ENCODE results near the gene CCDC60.

Gene CCDC60

DNA sequence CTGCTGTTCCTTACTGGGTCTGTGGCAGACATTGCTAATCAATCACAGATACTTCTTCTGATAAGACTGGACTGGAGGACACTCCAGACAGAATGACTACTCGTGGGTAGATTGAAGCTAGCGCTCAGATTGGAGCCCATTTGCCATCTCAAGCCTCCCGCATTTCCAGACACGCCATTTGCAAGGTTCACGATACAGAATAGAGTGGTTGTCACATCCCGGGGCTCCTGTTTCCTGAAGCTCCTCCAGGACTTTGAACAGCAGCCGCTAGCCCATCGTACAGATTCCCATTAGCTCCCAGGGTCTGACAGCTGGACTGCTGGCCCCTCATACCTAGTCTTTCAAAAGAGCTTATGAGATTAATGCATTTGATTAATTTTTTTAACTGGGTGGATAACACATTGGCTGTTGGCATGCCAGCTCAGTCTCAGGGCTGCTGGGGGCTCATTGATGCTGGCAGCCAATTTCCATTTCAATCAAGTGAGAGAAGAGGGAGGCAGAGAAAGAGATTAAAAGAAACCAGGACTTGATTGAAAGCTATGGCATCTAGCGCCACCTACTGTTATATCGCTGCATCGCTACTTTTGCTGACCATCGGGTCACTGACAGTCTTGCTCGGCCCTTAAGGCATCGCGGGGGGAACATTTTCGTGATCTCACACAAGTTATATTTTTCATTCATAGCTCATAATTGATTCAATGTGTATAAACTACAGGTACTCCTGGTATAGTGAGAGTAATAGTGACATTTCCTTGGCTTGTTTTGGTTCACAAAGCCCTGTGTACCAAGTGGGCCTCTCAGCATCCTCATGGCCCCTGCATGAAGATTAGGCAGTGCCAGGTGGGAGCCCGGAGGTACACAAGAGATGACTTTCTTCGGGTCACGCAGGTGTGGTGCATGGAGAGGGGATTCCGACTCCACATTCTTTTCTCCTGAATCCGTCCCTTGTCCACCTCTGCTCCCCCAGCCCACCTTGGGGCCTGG lies 78.6 kb downstream of the CCDC60 start:
- 40% methylated on average over 13 of the region's 21 CpGs for WGBS (ENCODE audit: insufficient coverage)
- ChIA-PET CTCF (interaction anchor here (0.6 to 2.8 kb wide), 23 partner anchors 8 to 1007 kb away, joined by 3 to 14 read pairs (median 3); no protein-coding TSS in a partner anchor), POLR2A (no interaction called here)
- Histone ChIP-seq H3K9me3 (ENCODE audit: control extremely low read depth in 1 of 5, control insufficient read depth in 4 of 5, insufficient read depth in 2 of 5, low read depth in 1 of 5, low read length in 4 of 5) (no peaks in the 10 kb centered on the region), H3K36me3 (ENCODE audit: control insufficient read depth in 4 of 4, insufficient read depth in 4 of 4, low read length in 3 of 4) (no peaks in the 10 kb centered on the region), H3K4me1 (ENCODE audit: control extremely low read depth in 1 of 4, control insufficient read depth in 4 of 4, insufficient read depth in 4 of 4, low read length in 3 of 4) (no peaks in the 10 kb centered on the region), H3K27me3 (replicated peaks in 2 of 5; ENCODE audit: control insufficient read depth in 4 of 5, insufficient read depth in 5 of 5, low read length in 4 of 5) (peaks cover 0 to 24% (median 6%) of the 10 kb centered on the region in 5 experiments), H3K4me3 (ENCODE audit: control insufficient read depth in 1 of 7, extremely low read depth in 1 of 7, insufficient read depth in 4 of 7, low read depth in 2 of 7, low read length in 6 of 7) (no peak overlapping the region), H3K27ac (ENCODE audit: insufficient read depth in 1 of 2, low read depth in 1 of 2, low read length in 2 of 2, poor library complexity in 1 of 2, severe bottlenecking in 2 of 2) (no peak overlapping the region)
- peak; percentile 43 to 69 (median 52) for DNase-seq

DNA sequence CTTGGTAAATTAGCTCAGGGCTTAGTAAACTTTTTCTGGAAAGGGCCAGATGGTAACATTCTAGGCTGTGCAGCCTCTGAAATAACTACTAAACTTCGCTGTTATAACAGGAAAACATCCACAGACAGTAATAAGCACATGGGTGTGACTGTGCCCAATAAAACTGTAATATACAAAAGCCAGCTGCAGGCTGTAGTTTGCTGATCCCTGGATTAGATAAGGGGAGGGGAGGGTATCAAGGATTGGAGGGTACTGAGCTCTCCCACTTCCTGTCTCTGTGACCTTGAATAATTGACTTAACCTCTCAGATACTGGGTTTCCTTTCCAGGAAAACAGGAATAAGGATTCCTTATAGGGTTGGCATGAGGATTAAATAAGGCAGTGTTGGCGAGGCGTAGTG lies 81.2 kb downstream of the CCDC60 start:
- Histone ChIP-seq H3K27ac (ENCODE audit: insufficient read depth in 1 of 2, low read depth in 1 of 2, low read length in 2 of 2, poor library complexity in 1 of 2, severe bottlenecking in 2 of 2) (no peak overlapping the region), H3K9me3 (ENCODE audit: control extremely low read depth in 1 of 5, control insufficient read depth in 4 of 5, insufficient read depth in 2 of 5, low read depth in 1 of 5, low read length in 4 of 5) (no peaks in the 10 kb centered on the region), H3K36me3 (ENCODE audit: control insufficient read depth in 4 of 4, insufficient read depth in 4 of 4, low read length in 3 of 4) (no peaks in the 10 kb centered on the region), H3K4me1 (ENCODE audit: control extremely low read depth in 1 of 4, control insufficient read depth in 4 of 4, insufficient read depth in 4 of 4, low read length in 3 of 4) (no peaks in the 10 kb centered on the region), H3K27me3 (replicated peaks in 2 of 5; ENCODE audit: control insufficient read depth in 4 of 5, insufficient read depth in 5 of 5, low read length in 4 of 5) (peaks cover 0 to 22% (median 3%) of the 10 kb centered on the region in 5 experiments), H3K4me3 (ENCODE audit: control insufficient read depth in 1 of 7, extremely low read depth in 1 of 7, insufficient read depth in 4 of 7, low read depth in 2 of 7, low read length in 6 of 7) (no peak overlapping the region)
- no peak for DNase-seq
- ChIA-PET POLR2A (no interaction called here), CTCF (interaction anchor here (0.9 to 1.7 kb wide), 6 partner anchors 12 to 1011 kb away, joined by 3 to 6 read pairs (median 3); no protein-coding TSS in a partner anchor)
- WGBS (ENCODE audit: insufficient coverage): 86% methylated on average over 2 of the region's 3 CpGs

DNA sequence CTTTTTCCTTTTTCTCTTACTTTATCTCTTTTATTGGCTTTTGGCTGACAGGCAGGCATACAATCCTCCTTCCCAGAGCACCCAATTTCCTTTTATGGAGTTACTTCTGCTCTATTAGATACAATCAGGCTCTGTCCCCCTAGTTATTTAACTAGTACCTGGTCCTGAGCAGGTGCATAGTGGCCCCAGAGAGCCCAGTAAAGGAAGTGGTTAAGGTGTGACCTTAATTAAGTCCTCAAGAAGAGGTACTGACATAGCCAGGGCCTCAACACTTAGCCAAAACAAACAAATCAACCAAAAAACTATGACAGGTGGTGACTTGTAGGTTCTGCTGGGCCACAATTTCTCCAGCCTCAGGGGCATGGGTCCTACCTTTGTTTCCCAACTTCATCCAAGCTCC lies 82.9 kb downstream of the CCDC60 start:
- ChIA-PET POLR2A (no interaction called here), CTCF (no interaction called here)
- Histone ChIP-seq H3K27ac (ENCODE audit: insufficient read depth in 1 of 2, low read depth in 1 of 2, low read length in 2 of 2, poor library complexity in 1 of 2, severe bottlenecking in 2 of 2) (no peak overlapping the region), H3K27me3 (replicated peaks in 2 of 5; ENCODE audit: control insufficient read depth in 4 of 5, insufficient read depth in 5 of 5, low read length in 4 of 5) (peaks cover 0 to 15% (median 0%) of the 10 kb centered on the region in 5 experiments), H3K9me3 (ENCODE audit: control extremely low read depth in 1 of 5, control insufficient read depth in 4 of 5, insufficient read depth in 2 of 5, low read depth in 1 of 5, low read length in 4 of 5) (no peaks in the 10 kb centered on the region), H3K36me3 (ENCODE audit: control insufficient read depth in 4 of 4, insufficient read depth in 4 of 4, low read length in 3 of 4) (no peaks in the 10 kb centered on the region), H3K4me1 (ENCODE audit: control extremely low read depth in 1 of 4, control insufficient read depth in 4 of 4, insufficient read depth in 4 of 4, low read length in 3 of 4) (no peaks in the 10 kb centered on the region), H3K4me3 (ENCODE audit: control insufficient read depth in 1 of 7, extremely low read depth in 1 of 7, insufficient read depth in 4 of 7, low read depth in 2 of 7, low read length in 6 of 7) (no peak overlapping the region)
- no peak for DNase-seq

DNA sequence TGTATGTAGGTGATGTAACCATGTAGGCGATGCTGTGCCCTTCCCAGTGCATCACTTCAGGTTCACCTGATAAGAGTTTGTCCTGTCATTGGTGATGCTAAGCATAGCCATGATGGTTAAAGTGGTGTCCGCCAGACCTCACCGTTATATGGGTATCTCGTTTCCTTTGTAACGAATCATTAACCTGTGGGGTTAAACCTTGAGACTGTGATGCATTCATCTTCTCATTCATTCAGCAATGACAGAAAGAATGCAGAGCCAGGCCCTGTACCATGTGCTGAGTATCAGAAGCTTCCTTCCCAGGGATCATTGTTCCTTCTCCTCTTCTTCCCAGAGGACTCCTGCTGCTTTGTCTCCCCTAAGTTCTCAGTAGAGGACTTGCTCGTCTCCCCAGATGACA lies 84.9 kb downstream of the CCDC60 start:
- H3K4me3 ChIP-seq (ENCODE audit: control insufficient read depth in 1 of 7, extremely low read depth in 1 of 7, insufficient read depth in 4 of 7, low read depth in 2 of 7, low read length in 6 of 7): no peak overlapping the region
- no peaks in the 10 kb centered on the region for H3K9me3 ChIP-seq (ENCODE audit: control extremely low read depth in 1 of 5, control insufficient read depth in 4 of 5, insufficient read depth in 2 of 5, low read depth in 1 of 5, low read length in 4 of 5)
- 90% methylated on average over 6 of the region's 6 CpGs for WGBS (ENCODE audit: insufficient coverage)
- no peak overlapping the region for H3K27ac ChIP-seq (ENCODE audit: insufficient read depth in 1 of 2, low read depth in 1 of 2, low read length in 2 of 2, poor library complexity in 1 of 2, severe bottlenecking in 2 of 2)
- no peaks in the 10 kb centered on the region for H3K36me3 ChIP-seq (ENCODE audit: control insufficient read depth in 4 of 4, insufficient read depth in 4 of 4, low read length in 3 of 4)
- ChIA-PET POLR2A (no interaction called here), CTCF (no interaction called here)
- H3K4me1 ChIP-seq (ENCODE audit: control extremely low read depth in 1 of 4, control insufficient read depth in 4 of 4, insufficient read depth in 4 of 4, low read length in 3 of 4): no peaks in the 10 kb centered on the region
- peaks cover 0 to 18% (median 0%) of the 10 kb centered on the region in 5 experiments for H3K27me3 ChIP-seq (replicated peaks in 2 of 5; ENCODE audit: control insufficient read depth in 4 of 5, insufficient read depth in 5 of 5, low read length in 4 of 5)
- no peak for DNase-seq

DNA sequence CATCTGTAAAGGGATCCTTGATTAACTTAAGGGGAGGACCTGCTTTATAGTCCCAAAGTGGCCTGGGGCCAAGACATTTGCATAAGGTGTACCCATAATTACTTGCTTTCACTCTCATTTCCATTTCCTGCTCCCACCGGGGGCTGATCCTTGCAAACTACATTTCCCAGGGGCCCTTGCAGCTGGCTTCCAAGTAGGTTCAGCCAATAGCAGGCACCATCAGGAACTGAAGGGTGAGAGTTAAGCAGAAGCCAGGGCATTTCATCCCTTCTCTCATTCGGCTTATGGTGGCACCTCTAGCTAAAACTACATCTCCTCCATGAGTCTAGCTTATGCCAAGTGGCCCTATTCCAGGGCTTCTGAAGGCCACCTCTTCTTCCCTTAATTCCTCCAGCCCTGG lies 88.8 kb downstream of the CCDC60 start:
- H3K36me3 ChIP-seq (ENCODE audit: control insufficient read depth in 4 of 4, insufficient read depth in 4 of 4, low read length in 3 of 4): no peaks in the 10 kb centered on the region
- POLR2A ChIA-PET: no interaction called here

DNA sequence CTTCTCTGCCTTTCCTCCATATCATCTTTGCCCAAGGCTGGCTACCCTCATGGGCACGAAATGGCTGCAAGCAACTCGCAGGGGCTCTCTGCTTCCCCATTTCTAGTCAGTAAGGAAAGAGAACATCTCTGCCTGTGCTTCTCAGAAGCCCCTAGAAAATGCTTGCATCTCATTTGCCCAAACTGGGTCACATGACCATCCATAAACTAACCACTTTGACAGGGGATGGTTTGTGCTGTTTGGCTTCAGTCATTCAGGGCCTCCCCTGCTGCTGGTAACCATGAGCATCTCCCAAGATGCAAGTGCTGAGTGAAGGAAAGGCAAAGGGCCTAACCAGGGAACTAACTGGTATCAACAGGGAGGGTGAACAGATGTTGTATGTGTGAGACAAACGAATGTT lies 91.1 kb downstream of the CCDC60 start:
- Histone ChIP-seq H3K4me3 (ENCODE audit: control insufficient read depth in 1 of 7, extremely low read depth in 1 of 7, insufficient read depth in 4 of 7, low read depth in 2 of 7, low read length in 6 of 7) (no peak overlapping the region), H3K4me1 (ENCODE audit: control extremely low read depth in 1 of 4, control insufficient read depth in 4 of 4, insufficient read depth in 4 of 4, low read length in 3 of 4) (no peaks in the 10 kb centered on the region), H3K36me3 (ENCODE audit: control insufficient read depth in 4 of 4, insufficient read depth in 4 of 4, low read length in 3 of 4) (no peaks in the 10 kb centered on the region), H3K9me3 (ENCODE audit: control extremely low read depth in 1 of 5, control insufficient read depth in 4 of 5, insufficient read depth in 2 of 5, low read depth in 1 of 5, low read length in 4 of 5) (no peaks in the 10 kb centered on the region), H3K27ac (ENCODE audit: insufficient read depth in 1 of 2, low read depth in 1 of 2, low read length in 2 of 2, poor library complexity in 1 of 2, severe bottlenecking in 2 of 2) (no peak overlapping the region), H3K27me3 (replicated peaks in 2 of 5; ENCODE audit: control insufficient read depth in 4 of 5, insufficient read depth in 5 of 5, low read length in 4 of 5) (peaks cover 0 to 7% (median 0%) of the 10 kb centered on the region in 5 experiments)
- no CpG with 5 or more reads among the region's 3 CpGs for WGBS (ENCODE audit: insufficient coverage)
- CTCF ChIA-PET: no interaction called here
- no peak for DNase-seq
- POLR2A ChIA-PET: no interaction called here

More for the DNA sequence above, 88.8 kb downstream of the CCDC60 start:
- H3K27me3 ChIP-seq (replicated peaks in 2 of 5; ENCODE audit: control insufficient read depth in 4 of 5, insufficient read depth in 5 of 5, low read length in 4 of 5): peaks cover 0 to 7% (median 0%) of the 10 kb centered on the region in 5 experiments
- CTCF ChIA-PET: interaction anchor here (1.5 to 1.7 kb wide), 2 partner anchors 10 to 20 kb away, joined by 4 to 9 read pairs; no protein-coding TSS in a partner anchor
- H3K4me3 ChIP-seq (ENCODE audit: control insufficient read depth in 1 of 7, extremely low read depth in 1 of 7, insufficient read depth in 4 of 7, low read depth in 2 of 7, low read length in 6 of 7): no peak overlapping the region
- 24% methylated on average over 2 of the region's 2 CpGs for WGBS (ENCODE audit: insufficient coverage)
- H3K4me1 ChIP-seq (ENCODE audit: control extremely low read depth in 1 of 4, control insufficient read depth in 4 of 4, insufficient read depth in 4 of 4, low read length in 3 of 4): no peaks in the 10 kb centered on the region
- H3K27ac ChIP-seq (ENCODE audit: insufficient read depth in 1 of 2, low read depth in 1 of 2, low read length in 2 of 2, poor library complexity in 1 of 2, severe bottlenecking in 2 of 2): no peak overlapping the region
- H3K9me3 ChIP-seq (ENCODE audit: control extremely low read depth in 1 of 5, control insufficient read depth in 4 of 5, insufficient read depth in 2 of 5, low read depth in 1 of 5, low read length in 4 of 5): no peaks in the 10 kb centered on the region
- DNase-seq: peak in 1 of 3 donors; percentile 4

DNA sequence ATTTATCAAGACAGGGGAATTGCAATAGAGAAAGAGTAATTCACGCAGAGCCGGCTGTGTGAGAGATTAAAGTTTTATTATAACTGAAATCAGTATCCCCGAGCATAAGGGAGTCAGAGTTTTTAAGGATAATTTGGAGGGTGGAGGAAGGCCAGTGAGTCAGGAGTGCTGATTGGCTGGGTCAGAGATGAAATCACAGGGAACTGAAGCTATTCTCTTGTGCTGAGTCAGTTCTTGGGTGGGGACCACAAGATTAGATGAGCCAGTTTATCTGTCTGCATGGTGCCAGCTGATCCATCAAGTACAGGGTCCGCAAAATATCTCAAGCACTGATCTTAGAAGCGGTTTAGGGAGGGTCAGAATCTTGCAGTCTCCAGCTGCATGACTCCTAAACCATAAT lies 96.6 kb downstream of the CCDC60 start:
- 96% methylated on average over 4 of the region's 5 CpGs for WGBS (ENCODE audit: insufficient coverage)
- no peak for DNase-seq
- Histone ChIP-seq H3K27ac (ENCODE audit: insufficient read depth in 1 of 2, low read depth in 1 of 2, low read length in 2 of 2, poor library complexity in 1 of 2, severe bottlenecking in 2 of 2) (no peak overlapping the region), H3K9me3 (ENCODE audit: control extremely low read depth in 1 of 5, control insufficient read depth in 4 of 5, insufficient read depth in 2 of 5, low read depth in 1 of 5, low read length in 4 of 5) (peaks cover 0 to 2% (median 0%) of the 10 kb centered on the region in 5 experiments), H3K4me1 (ENCODE audit: control extremely low read depth in 1 of 4, control insufficient read depth in 4 of 4, insufficient read depth in 4 of 4, low read length in 3 of 4) (no peaks in the 10 kb centered on the region), H3K27me3 (replicated peaks in 2 of 5; ENCODE audit: control insufficient read depth in 4 of 5, insufficient read depth in 5 of 5, low read length in 4 of 5) (peaks cover 0 to 4% (median 0%) of the 10 kb centered on the region in 5 experiments), H3K4me3 (ENCODE audit: control insufficient read depth in 1 of 7, extremely low read depth in 1 of 7, insufficient read depth in 4 of 7, low read depth in 2 of 7, low read length in 6 of 7) (no peak overlapping the region), H3K36me3 (ENCODE audit: control insufficient read depth in 4 of 4, insufficient read depth in 4 of 4, low read length in 3 of 4) (no peaks in the 10 kb centered on the region)
- ChIA-PET CTCF (no interaction called here), POLR2A (no interaction called here)

Measured in common myeloid progenitor, CD34-positive (primary cell).